ENCODE results near the gene SIPA1L3. TPM values are rescaled to one million over a fixed set of nuclear protein-coding genes. Genes with fewer than 3 reads are reported as not detected.

SIPA1L3 gene
- total and polyA plus RNA-seq, 2 of the 13 experiments (the other 11 are each of a cell fraction or from before 2014, with no cell fraction given): 5.5 to 7.7 TPM

- FAIRE-seq (peak; percentile 49), ATAC-seq (peak; percentile 96), DNase-seq (ENCODE audit: low spot score) (peak; percentile 78)
- Histone ChIP-seq H3K9me3 (ENCODE audit: low read length) (no peaks in the 10 kb centered on the region), H3K27ac (ENCODE audit: extremely low read length, insufficient read depth, low read length) (no peak within 1 kb of the TSS), H3K4me1 (ENCODE audit: insufficient read depth, low read length) (peaks cover 17% of the 10 kb centered on the region), H2AFZ (ENCODE audit: low read length) (no peak within 1 kb of the TSS), H3K9ac (ENCODE audit: insufficient read depth, low read depth, low read length) (peak within 1 kb of the TSS; percentile 31), H4K20me1 (ENCODE audit: insufficient read depth, low read length) (no peaks in the 10 kb centered on the region), H3K79me2 (ENCODE audit: insufficient read depth, low read length) (no peaks in the 10 kb centered on the region), H3K36me3 (replicated peaks in 1 of 2; ENCODE audit: control insufficient read depth in 1 of 2, insufficient read depth in 2 of 2, low read length in 2 of 2) (no peaks in the 10 kb centered on the region), H3K4me2 (ENCODE audit: low read depth, low read length) (peak within 1 kb of the TSS; percentile 92), H3K4me3 (replicated peaks in 1 of 3; ENCODE audit: insufficient read depth in 1 of 3, low read depth in 2 of 3, low read length in 3 of 3) (peak within 1 kb of the TSS; percentile 62 to 86 (median 75)), H3K27me3 (ENCODE audit: control insufficient read depth in 1 of 2, insufficient read depth in 2 of 2, low read length in 2 of 2) (peaks cover 7 to 22% of the 10 kb centered on the region in 2 experiments; a peak in 4 of 5 replicates)
- 1% methylated on average over 22 of the region's 61 CpGs for WGBS (ENCODE audit: low lambda C conversion rate)
- CTCF ChIA-PET (ENCODE audit: low intra/inter-chr PET ratio, low total read pairs): interaction anchor here (1.3 kb wide), 1 partner anchor 82 kb away, joined by 4 read pairs; no protein-coding TSS in a partner anchor
- POLR2A ChIA-PET: no interaction called here
- intact Hi-C loops (cut with micrococcal nuclease; ENCODE audit: unreplicated experiment): loop anchor here (2.0 kb wide), 1 partner anchor 325 kb away; no protein-coding TSS in a partner anchor
- no TSS peak for BruUV-seq (replicated peaks)
- in situ Hi-C loops (cut with HindIII; ENCODE audit: extremely low pct_ligation_motif_present, low pct_unique_long_range_greater_than_20kb): no loop called here
- TF ChIP-seq MAZ (IDR thresholded peaks at IDR 0.05; ENCODE audit: borderline replicate concordance, low read depth, low read length) (0 out of 2 replicates have a peak, but pooled peaks have one; percentile 58), MAZ (CRISPR knock-in tag; IDR thresholded peaks at IDR 0.05; ENCODE audit: low read depth) (peak; percentile 86), MTA1 (CRISPR knock-in tag; IDR thresholded peaks at IDR 0.05; ENCODE audit: borderline replicate concordance) (peak; percentile 63; the same call in 1 of the 2 replicates), CTCF (CRISPR knock-in tag; IDR thresholded peaks at IDR 0.05) (peak; percentile 51), ZSCAN21 (CRISPR knock-in tag; IDR thresholded peaks at IDR 0.05; ENCODE audit: borderline replicate concordance) (peak; percentile 57; the same call in 1 of the 2 replicates), SYNCRIP (IDR thresholded peaks at IDR 0.05; ENCODE audit: insufficient read depth, low read depth, low read length) (no peak), ZNF124 (CRISPR knock-in tag; IDR thresholded peaks at IDR 0.05) (0 out of 2 replicates have a peak, but pooled peaks have one; percentile 22), ZNF776 (CRISPR knock-in tag; IDR thresholded peaks at IDR 0.05) (peak; percentile 45; the same call in 1 of the 2 replicates), GTF3A (CRISPR knock-in tag; conservative IDR thresholded peaks at IDR 0.05) (no peak), FOXP1 (IDR thresholded peaks at IDR 0.05) (no peak), FOXP1 (CRISPR knock-in tag; IDR thresholded peaks at IDR 0.05) (no peak), ZNF350 (CRISPR knock-in tag; IDR thresholded peaks at IDR 0.05; ENCODE audit: borderline replicate concordance, low read depth) (no peak), SMAD1 (CRISPR knock-in tag; IDR thresholded peaks at IDR 0.05; ENCODE audit: borderline replicate concordance, low read depth) (peak; percentile 38; the same call in 1 of the 2 replicates), TBX2 (CRISPR knock-in tag; IDR thresholded peaks at IDR 0.05; ENCODE audit: borderline replicate concordance) (peak; percentile 25), TFDP2 (CRISPR knock-in tag; IDR thresholded peaks at IDR 0.05) (peak; percentile 80), ZMYM2 (CRISPR knock-in tag; IDR thresholded peaks at IDR 0.05) (0 out of 2 replicates have a peak, but pooled peaks have one; percentile 40), ZNF20 (CRISPR knock-in tag; IDR thresholded peaks at IDR 0.05) (no peak), SUZ12 (IDR thresholded peaks at IDR 0.05; ENCODE audit: low read depth, low read length) (peak; percentile 48; the same call in 1 of the 2 replicates), MXD4 (CRISPR knock-in tag; IDR thresholded peaks at IDR 0.05) (peak; percentile 47; the same call in 1 of the 2 replicates), NONO (IDR thresholded peaks at IDR 0.05) (no peak), NONO (CRISPR knock-in tag; conservative IDR thresholded peaks at IDR 0.05) (peak; percentile 66), HCFC1 (IDR thresholded peaks at IDR 0.05; ENCODE audit: low read depth, low read length) (peak; percentile 80), NFYB (CRISPR knock-in tag; IDR thresholded peaks at IDR 0.05) (peak; percentile 88)
These were observed 317.2 kb downstream of the SIPA1L3 start, which contains the start of gene DPF1 for GRCh38 chr19:38224014-38224862. TSS of gene DPF1 (minus strand) at chr19:38224222. CDS start at chr19:38224142, 80 bp downstream.
